DOHH2 (cell line): ENCODE data around the gene SPIRE2.

Experiments
- EZH2phosphoT487 ChIP-seq: fragments of 200-600 bp; sonication (generic); IDR thresholded peaks from 2 replicates; pipeline ENCODE4 v1.6.1; 2017; ENCODE audit warnings: borderline replicate concordance, mild to moderate bottlenecking, antibody characterized with exemption, low read length, moderate library complexity, mixed read lengths
- TF ChIP-seq, protein P1 (sequence below): fragments of 200-600 bp; sonication (generic); IDR thresholded peaks from one replicate; pipeline ENCODE4 v1.5.1; 2014; ENCODE audit warnings: antibody characterized with exemption, mild to moderate bottlenecking, low read depth, low read length; ENCODE audit not compliant: poor library complexity, severe bottlenecking

- TF ChIP-seq, protein P1, sequence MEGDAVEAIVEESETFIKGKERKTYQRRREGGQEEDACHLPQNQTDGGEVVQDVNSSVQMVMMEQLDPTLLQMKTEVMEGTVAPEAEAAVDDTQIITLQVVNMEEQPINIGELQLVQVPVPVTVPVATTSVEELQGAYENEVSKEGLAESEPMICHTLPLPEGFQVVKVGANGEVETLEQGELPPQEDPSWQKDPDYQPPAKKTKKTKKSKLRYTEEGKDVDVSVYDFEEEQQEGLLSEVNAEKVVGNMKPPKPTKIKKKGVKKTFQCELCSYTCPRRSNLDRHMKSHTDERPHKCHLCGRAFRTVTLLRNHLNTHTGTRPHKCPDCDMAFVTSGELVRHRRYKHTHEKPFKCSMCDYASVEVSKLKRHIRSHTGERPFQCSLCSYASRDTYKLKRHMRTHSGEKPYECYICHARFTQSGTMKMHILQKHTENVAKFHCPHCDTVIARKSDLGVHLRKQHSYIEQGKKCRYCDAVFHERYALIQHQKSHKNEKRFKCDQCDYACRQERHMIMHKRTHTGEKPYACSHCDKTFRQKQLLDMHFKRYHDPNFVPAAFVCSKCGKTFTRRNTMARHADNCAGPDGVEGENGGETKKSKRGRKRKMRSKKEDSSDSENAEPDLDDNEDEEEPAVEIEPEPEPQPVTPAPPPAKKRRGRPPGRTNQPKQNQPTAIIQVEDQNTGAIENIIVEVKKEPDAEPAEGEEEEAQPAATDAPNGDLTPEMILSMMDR = no peak
- TF ChIP-seq EZH2phosphoT487 = no peak
Measured at GRCh38 chr16:89913408-89914387, 85.4 kb downstream of the SPIRE2 start.
